GM19099 (cell line): ENCODE results near the gene CCDC34.

Source experiments
- POLR2A ChIP-seq: IDR thresholded peaks from 3 replicates; pipeline ENCODE4 v1.6.1; 2011; ENCODE audit warnings: low read depth; ENCODE audit not compliant: insufficient read length; ENCODE audit errors: extremely low read depth

CCDC34 gene, protein sequence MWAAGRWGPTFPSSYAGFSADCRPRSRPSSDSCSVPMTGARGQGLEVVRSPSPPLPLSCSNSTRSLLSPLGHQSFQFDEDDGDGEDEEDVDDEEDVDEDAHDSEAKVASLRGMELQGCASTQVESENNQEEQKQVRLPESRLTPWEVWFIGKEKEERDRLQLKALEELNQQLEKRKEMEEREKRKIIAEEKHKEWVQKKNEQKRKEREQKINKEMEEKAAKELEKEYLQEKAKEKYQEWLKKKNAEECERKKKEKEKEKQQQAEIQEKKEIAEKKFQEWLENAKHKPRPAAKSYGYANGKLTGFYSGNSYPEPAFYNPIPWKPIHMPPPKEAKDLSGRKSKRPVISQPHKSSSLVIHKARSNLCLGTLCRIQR

GRCh38 chr11:27362749-27363575, at the start of gene CCDC34:
Gene CCDC34 (minus strand): TSS chr11:27363215. CDS start chr11:27363194, 21 bp downstream.
- TF ChIP-seq POLR2A: peak; percentile 63

- no peak for TF ChIP-seq POLR2A
Measured at GRCh38 chr11:27412192-27412691, 49.2 kb upstream of the CCDC34 start.

GRCh38 chr11:27411328-27411727, 48.3 kb upstream of the CCDC34 start:
- TF ChIP-seq POLR2A: no peak

DNA sequence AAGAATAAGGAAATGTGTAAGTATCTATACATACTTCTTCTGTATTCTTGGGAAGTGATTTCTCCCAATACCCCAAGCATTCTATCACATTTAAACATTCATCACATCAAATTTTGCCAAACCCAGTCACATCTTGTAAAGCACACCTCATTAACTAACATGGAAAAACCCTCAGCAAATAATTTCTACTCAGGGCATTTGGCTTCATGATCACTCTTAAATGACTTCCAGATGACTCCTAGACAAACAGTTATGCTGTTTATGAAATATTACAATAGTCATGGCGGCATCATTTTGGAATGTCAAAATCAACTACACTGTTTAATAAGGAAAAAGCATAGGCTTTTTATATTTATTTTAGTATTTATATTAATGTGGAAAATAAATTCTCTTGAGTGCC, 47.3 kb upstream of the CCDC34 start:
- TF ChIP-seq POLR2A: no peak

DNA sequence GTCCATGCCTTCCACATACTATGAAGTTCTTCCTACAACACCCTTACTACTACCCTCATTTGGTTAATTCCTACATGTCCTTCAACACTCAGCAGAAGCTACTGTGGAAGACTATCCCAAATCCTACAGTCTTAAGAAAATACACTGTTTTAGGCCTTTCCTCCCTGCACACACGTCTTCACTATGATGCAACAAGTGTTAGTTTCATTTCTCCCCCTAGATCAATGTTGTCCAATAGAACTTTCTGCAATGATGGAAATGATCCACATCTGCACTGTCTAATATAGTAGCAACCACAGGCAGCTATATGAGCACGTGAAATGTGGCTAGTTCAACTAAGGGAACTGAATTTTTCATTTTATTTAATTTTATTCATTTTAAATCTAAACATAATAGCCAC, 46.7 kb upstream of the CCDC34 start:
- TF ChIP-seq POLR2A: no peak

DNA sequence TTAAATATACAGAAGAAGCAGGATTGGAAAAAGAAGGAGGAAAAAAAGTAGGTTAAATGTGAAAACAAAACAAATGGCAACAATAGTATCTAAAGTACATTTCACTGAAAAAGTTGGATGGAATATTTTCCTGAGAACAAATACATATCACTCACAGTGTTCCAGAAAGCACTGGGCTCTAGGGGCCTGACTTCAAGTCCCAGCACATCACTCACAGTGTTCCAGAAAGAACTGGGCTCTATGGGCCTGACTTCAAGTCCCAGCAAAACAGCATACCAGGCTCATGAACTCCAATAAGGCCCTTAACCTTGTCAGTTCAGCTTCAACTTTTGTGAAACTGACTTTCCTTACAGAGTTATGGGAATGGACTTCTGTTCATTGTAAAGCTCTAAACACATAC, 46.0 kb upstream of the CCDC34 start:
- no peak for TF ChIP-seq POLR2A

- no peak for TF ChIP-seq POLR2A
Measured at GRCh38 chr11:27408246-27408800, 45.3 kb upstream of the CCDC34 start.

GRCh38 chr11:27406498-27407354, 43.7 kb upstream of the CCDC34 start:
- TF ChIP-seq POLR2A: no peak

DNA sequence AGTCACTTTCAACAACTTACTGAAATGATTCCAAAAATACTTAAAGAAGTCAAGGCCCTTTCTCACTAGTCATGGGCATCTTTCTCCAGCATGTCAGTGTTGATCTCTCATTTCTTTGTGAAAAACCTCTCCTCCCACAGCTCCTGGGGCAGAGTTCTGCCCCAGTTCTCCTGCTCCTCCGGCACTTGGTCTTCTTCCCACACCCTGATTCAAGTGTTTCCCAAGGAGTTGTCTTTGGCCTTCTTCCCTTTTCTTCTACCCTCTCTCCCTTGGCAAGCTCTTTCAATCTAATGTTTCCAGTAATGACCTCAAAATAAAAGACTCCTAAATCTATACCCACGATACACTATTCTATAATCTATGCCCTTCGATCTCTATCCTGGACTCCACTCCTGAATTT, 42.1 kb upstream of the CCDC34 start:
- TF ChIP-seq POLR2A: no peak

DNA sequence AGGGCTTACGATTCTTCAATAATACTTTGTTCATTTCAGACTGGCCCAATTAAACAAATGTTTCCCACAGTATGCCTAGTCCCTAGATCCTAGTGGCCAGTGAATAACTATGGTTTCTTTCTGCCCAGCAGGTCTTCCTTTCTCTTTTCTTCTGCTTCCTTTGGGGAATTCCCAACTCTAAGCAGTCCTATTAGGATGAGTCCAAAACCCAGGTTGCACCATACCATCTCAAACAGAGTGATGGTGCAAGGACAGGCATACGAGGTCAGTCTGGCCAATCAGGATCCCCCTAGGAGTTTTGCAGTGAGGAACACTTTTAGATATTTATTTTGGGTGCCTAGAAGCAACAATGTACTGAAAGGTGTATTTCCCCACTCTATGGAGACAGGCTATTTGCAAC, 41.4 kb upstream of the CCDC34 start:
- TF ChIP-seq POLR2A: no peak

- no peak for TF ChIP-seq POLR2A
Measured at GRCh38 chr11:27403195-27403594, 40.2 kb upstream of the CCDC34 start.

DNA sequence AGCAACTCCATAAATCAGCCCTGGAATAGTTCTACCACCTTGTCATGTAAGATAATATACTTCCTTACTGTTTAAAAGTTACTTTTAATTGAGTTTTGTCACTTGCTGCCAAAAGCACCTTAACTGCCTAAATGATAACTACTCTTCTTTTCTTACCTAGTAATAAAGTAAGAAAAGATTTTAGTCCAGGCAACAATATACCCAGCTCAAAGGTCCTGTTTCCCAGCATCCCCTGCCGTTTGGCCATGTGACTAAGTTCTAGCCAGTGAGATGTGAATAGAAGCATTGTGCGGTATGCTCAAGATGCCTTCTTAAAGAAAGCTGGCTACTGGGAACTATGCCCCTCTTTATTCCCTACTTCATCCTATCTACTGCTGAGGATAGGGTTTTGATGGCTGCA, 39.4 kb upstream of the CCDC34 start:
- no peak for TF ChIP-seq POLR2A

- TF ChIP-seq POLR2A: no peak
Measured at GRCh38 chr11:27401833-27402316, 38.9 kb upstream of the CCDC34 start.

GRCh38 chr11:27401280-27401832, 38.3 kb upstream of the CCDC34 start:
- TF ChIP-seq POLR2A: no peak
